CD4-positive, alpha-beta T cell treated with Interleukin-17A for 4 hours (primary cell): ENCODE data around the gene CCDC88C.
A peak's percentile ranks its signal among the peaks of the same experiment; 100 is the strongest.

Source experiments
- DNase-seq: peaks from one replicate; pipeline ENCODE4 v3.0.0-alpha.2; 2020; ENCODE audit warnings: mixed read lengths

CCDC88C gene

DNA sequence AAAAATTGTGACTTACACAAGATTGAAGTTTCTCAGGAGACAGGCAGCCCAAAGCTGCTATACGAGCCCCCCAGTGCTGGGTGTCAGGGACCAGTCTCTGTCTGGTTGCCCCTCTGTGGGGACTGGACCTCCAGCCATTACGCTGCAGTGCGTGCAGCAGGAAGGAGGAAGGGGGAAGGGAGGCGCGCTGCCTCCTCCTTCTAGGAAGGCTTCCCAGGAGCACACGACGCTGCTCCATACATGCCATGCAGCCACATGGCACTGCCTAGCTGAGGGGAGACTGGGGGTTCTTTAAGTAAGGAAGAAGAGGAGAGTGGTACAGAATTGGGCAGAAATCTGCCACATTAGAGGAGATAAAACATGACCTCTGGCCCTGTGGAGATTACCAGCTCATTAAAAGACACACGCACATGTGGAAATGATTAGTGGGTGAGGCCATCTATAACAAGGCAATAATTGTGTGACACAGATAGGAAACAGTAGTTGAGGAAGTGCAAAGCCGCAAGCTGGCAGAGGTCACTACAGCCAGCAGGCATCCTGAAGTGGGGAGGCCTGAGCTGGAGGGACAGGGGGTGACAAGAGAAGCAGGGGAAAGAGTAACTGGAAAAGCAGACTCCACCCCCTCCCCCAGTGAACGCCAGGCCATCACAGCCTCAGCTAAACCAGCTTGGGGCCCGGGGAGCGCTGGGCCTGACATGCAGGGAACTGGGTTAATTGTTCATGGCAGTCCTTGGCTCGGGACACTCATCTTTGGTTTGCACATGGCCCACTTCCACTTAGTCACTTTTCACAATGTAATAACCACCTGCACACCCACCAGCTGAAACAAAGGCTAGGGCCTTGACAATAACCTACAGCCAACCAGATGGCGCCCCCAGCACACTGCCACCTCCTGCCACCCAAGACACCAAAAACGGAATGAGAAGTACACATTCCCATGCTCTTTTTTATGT, 39.6 kb downstream of the CCDC88C start:
- peak; percentile 58 for DNase-seq

DNA sequence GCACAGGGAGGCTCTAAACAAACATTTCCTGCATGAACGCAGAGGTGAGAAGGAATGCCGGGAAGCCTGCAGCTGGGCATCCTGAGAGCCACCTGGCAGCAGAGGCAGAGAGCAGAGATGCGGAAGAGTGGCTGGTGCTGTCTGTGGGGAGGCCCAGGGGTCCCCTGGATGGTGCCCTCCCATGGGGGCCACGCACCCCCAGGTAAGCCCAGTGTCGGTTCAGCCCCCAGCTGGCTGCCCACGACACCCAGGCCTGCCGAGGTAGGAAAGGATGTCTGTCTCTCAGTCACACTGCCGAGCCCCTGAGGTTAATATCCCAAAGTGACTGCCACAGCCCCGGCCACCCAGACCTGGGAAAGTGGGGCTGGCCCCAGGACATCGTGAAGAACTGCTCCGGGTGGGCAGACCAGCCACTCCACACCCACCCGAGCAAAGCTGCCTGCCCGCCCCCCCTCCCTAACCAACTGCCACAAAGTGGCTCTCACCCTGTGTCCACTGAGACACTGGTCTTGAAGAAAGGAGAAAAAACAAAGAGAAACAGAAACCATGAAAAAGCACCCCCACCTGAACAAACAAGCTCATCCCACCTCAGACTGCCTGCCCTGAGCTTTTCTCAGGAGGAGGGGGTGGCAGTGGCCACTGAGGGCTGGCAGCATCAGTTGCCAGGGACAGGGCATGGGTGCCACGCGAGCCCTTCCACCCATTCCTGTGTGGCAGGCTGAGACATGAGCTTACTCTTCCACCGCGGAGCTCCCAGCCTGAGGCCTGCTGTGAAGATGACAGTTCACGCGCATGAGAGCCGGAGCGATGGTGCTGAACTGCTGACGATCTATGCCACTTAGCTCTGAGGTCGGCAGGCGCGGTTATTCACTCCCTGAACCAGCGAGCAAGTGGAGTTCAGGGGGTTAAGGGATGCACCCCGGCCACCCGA, 40.8 kb downstream of the CCDC88C start:
- DNase-seq: peak; percentile 34

DNA sequence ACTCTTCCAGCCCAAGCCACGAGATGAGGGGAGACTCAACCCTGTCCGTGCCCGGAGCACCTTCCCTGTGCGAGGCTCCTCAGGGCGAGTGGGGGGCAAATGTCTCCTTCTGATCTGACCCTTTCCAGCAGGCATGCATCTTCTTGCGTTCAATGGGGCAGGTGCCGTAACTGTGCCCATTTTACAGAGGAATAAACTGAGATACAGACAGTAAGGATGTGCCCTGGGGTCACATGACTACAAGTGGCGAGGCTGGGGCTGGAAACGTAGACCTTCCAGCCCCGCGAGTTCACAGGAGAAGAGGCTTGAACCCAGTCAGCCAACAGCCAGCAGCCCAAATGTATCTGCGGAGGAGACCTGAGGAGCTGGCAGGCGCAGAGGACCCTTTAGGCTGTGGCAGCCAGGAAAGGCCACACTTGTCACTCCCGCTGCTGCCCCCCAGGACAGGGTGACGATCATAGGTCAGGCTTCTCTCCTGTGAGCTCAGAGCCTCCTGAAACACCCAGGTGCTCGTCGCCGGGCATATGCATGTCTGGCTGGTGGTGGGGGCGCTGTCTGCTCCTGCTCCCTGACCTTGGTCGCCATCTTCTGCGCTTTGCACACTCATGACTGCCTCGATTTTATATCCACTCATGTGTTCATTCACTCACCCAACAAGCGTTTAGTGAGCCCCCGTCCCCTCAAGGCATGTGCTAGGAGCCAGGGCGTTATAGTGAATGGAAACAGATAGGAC, 41.7 kb downstream of the CCDC88C start:
- DNase-seq: no peak

DNA sequence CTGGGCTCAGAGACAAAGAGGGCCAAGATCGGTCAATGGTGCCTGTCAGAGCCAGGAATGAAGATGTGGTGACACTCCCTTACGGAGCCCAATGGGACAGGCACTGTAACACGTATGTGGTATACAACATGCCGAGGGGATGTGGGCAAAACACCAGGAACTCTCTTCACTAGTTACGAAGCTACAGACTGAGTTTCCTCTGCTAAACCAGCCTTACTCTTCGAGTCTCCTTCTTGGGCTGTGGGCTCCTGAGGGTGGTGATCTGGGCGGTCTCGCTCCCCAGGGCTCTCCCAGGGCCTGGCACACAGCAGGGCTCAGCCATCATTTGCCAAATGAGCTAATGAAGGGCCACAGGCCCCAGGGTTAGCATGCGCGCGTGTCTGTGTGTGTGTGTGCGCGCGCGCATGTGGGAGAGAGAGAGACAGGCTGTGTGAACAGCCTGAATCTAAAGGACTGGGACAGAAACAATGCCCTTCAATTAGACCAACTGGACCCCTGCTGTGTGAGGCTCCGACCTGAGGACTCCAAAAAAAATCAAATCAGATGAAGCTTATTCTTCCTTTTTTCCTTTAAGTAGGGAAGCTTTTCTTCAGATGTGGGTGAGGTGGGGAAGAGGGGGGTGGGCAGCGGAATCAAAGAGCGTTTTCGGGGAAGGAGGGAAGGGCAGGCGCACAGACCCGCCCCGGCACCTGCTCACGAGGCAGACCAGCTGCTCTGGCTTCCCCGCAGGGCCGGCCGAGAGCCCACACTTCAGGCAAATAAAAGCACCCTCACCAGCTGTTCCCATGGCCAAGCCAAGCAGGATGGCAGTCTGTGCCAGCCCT, 42.5 kb downstream of the CCDC88C start:
- DNase-seq: peak; percentile 61

DNA sequence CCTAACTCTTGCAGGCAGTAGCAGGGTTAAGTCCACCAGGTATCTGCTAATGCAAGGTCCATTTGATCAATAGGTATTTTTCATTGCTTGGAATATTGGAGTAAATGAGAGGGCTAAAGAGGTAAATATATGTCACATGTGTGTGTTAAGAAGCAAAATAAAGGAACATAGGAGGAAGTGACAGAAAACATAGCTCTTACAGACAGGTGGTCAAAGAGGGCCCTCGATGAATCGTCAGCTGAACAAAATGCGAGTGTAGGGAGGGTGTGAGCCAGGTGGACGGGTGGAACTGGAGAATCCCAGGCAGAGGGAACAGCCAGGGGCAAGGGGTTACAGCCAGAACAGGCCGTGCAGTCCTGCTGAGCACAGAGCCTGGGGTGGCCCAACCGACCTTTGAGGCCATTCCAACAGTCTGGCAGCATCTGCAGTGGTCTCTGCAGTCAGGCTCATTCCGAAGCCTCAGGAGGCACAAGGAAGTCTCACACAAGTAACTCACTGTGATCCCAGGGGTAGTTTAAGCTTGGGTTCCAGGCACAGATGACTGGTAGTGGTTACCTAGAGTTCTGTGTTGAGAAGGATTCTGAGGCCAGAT, 43.2 kb downstream of the CCDC88C start:
- DNase-seq: no peak

DNA sequence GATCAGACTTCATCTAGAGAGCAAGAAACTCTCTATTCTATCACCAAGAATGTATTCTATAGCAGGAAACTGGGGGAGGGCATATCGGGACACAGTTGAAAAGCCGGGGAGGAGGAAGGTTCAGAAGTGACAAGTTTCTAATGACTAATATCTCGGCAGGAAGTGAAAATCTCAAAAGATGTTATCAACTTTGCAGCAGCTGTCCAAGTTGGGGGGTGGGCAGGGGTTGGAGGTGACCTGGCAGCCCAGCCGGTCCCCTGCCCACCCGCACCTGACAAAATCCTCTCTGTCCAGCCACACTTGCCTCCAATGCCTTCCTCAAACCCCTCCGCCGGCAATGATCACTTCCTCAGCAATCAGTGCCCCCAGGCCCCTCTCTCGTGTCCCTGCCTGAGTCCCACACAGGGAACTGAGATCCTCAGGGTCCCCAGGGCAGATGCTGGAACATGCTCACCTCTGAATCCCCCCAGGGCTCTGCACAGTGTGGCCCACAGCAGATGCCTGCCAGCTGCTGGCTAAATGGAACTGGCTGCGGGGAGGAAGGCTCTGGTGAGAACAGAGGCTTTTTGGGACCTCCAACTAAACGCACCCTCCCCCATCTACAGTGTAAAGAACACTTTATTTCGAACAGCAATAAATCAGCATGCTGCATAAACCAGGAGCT, 43.9 kb downstream of the CCDC88C start:
- DNase-seq: peak; percentile 74

DNA sequence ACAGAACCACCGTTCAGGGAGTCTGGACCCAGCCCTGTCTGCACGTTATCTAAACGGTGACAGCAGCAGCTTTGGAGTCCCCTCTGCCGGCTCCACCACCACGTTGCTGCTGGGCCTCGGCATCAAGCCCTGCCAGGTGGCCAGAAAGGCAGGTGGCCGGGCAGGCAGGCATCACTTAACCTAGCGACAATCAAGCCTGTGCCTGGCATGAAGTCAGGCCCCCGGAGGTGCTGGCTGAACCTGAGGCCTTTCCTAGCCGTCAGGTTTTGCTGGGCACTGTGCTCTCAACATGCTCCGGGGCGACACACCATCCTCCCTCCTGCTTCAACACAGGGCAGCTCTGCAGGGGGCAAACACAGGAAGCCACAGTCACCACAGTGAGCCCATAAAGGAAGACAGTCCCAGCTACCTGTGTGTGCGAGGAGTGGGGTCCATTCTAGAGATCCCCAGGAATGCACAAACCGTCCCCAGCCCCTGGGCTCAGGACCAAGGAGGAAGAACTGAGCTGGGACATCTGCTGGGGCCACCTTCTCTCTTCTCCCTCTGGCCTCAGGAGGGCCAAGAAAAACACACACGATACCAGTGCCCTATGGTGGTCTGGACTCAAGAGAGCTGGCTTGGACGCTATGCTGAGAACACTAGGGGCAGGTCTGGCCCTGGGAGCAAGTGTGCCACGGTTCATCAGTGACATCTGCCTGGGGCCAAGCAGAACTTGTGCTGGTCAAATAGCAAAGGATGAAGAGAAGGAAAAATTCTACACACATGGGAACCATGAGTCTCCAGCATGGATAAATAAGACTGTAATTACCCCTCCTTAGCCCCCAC, 44.7 kb downstream of the CCDC88C start:
- DNase-seq: peak; percentile 69

DNA sequence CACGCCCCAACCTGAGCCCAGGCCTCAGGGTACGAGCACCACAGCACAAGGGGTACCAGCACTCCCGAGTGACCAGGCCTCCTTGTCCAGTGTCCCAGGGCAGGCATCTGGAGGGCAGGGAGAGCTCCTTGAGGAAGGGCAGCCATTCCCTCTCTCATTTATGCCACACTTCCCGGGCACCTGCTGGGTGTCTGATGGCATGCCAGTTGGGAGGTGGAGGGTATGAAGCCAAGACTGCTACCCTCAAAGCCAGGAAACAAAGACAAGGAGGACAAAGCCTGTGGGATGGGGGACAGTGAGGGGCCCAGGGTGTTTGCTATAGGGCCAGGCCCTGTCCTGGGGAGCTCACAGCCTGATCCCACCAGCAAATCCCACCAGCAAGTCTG, 45.6 kb downstream of the CCDC88C start:
- no peak for DNase-seq

DNA sequence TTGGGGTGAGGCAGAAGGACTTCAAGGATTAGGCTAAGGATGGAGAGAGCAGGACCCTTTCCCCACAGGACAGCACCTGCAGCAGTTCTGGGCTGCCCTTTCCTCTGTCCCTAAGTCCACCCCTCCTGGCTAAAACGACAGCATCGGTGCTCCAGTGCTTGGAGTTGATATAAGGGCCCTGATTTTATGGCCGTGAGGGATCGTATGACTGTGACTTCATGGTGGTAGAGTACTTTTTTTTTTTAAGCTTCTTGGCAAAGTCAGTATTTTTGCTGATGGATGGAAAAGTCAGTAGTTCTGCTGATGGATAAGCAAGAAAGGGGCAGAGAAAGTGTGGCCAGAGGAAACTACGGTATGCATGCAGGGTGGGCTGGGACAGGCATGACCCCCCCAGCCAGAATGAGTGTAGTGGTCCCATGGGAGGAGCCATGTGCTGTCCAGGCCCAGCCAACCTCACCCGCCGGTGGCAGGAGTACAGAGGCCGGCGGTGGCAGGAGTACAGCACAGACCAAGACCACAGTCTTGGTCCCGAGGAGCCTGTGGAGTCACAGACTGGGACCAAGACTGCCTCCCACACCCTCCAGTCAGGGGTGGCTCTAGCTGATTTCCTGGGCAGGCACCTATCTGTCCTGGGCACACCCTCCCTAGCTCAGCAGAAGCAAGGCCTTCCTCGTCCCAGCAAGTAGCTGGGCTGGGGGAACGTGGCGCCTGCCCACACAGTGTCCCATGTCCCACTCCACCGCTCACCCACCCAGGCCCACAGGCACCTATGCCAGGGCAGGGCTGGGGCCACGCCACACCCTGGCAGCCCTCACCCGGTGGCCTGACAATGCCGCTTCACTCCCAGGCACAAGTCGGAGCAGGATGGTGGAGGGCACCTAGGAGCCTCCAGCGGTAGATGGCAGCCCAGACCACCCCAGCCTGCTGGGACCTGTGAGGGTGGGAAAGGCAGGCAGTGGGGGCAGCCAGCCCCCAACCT, 46.3 kb downstream of the CCDC88C start:
- peak; percentile 34 for DNase-seq

DNA sequence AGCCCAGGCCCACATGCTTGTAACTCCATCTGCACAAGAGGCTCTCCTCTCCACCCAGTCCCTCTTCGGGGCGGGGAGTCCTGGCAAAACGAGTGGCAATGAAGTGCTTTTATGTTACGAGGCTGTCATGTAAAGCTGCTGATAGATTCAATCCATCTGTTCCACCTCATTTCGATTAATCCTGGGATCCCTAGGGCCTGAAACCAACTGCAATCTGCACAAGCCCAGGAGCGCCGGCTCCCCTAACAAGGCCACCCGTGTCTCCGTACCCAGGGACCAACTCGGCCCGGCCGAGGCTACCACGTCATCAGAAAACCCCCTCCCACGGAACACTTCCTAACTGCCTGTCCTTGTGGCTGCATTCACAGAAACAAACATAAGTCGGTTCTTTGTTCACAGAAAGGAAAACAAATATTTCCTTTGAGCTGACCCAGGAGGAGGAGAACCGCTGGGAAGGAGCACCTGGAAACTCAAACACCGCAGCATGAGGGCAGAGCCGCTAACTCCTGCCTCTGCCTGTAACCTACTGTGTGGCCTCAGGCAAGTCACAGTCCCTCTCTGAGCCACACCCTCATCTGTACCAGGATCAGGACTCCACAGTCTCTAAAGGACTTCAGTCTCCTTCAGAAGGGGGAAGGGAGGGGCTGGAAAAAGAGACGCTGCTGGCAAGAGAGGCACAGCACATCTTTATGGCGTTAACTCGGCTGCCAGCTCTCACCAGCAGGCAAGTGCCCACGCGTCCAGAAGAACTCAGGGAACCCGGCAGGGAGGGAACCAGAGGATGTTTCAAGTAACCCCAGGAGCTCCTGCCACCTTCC, 47.8 kb downstream of the CCDC88C start:
- peak; percentile 37 for DNase-seq

DNA sequence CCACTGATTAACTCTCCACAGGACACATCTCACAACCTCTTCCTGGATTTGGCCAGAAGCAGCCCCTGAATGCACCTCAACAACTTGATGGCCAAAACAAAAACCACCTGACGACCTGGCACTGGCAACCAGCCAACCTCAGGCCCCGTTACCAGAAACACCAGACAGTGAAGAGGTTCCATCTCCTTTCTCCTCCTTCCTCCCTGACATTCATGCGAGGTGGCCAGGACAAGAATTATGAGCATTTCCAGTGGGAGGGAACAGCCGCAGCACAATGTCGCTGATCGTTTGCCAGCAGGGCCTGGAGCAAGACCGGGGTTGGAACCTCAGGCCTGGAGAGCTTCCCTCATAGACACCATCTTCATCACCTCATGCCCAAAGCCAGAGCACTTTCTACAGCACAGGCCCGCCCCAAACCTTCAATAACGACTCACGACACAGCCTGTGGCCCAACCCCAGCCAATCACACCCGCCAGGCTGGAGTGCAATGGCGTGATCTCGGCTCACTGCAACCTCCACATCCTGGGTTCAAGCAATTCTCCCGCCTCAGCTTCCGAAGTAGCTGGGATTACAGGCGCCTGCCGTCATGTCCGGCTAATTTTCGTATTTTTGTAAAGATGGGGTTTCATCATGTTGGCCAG, 48.7 kb downstream of the CCDC88C start:
- no peak for DNase-seq

DNA sequence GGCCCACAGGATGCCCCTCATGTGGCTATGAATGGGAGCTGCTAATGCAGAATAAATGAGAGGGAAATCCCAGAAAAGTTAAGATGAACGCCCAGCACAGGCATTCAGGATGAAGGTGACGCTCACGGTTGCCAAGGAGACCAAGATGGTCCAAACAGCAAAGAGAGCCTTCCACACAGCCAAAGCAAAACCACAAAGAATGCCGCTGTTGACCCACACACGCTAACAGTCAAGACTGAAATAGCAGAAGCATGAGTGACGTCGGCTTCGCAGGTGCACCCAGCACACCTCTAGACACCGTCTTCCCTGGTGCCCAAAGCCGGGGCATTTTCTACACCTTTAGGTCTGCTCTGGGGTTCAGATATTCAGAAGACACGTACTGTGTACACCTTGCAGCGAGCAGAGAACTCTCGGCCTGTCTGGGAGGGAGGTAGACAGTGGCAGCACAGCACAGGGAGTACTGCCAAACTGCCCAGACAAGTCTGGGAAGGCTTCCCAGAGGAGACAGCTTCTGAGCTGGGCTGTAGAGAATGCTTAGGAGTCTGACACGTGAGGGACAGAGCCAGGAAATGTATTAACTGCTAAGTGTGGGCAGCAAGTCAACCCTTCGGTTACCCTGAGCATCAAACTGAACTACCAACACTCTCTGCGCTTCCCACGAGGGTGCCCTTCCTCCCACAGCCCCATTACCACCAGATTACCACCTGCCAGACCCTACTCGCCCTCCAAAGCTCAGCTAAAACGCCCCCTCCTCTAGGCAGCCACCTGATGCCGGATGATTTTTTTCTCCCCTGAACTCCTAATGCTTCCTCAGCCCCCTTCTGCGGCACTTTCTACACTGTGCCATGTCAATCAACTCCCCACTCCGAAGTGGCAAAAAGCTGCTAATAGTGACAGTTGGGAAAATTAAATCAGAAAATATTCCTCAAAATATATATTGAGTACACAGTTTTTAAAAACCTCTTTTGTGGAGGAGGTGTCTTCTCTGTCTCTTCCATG, 50.1 kb downstream of the CCDC88C start:
- peak; percentile 70 for DNase-seq

DNA sequence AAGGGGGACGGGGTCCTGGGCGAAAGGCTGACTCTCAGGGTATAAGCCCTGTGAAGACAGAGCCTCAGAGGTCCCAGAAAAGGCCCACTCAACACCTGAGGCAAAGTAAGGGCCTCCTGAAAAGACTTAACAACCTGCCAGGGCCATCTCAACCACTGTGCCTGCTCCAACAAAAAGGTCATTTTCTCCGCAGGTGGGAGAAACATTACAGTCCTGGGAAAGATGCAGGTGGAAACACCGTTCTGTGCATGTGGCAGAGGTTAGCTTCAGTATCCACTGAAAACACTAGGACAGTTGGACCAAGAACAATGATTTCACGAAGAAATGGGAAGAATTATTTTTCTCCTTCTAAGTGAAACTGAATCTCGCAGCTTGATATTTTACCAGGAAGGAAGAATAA, 50.9 kb downstream of the CCDC88C start:
- DNase-seq: no peak

DNA sequence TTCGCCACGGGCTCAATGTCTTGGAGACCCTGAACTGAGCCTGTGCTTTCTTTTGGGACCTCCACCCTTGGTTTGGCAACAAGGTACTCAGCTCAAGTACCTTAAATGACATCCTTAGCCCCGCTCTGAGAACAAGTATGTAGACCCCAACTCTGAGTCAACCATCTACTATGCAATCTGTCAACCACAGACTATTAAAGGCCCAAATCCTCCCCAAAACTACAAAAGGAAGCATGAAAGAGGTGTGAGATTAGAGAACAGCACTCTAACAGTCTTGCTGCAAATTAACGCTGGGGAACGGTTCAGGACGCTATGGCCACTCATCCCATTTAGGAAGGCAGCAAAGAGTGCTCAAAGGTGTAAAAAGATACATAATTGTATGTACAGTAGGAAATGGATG, 52.1 kb downstream of the CCDC88C start:
- DNase-seq: no peak

DNA sequence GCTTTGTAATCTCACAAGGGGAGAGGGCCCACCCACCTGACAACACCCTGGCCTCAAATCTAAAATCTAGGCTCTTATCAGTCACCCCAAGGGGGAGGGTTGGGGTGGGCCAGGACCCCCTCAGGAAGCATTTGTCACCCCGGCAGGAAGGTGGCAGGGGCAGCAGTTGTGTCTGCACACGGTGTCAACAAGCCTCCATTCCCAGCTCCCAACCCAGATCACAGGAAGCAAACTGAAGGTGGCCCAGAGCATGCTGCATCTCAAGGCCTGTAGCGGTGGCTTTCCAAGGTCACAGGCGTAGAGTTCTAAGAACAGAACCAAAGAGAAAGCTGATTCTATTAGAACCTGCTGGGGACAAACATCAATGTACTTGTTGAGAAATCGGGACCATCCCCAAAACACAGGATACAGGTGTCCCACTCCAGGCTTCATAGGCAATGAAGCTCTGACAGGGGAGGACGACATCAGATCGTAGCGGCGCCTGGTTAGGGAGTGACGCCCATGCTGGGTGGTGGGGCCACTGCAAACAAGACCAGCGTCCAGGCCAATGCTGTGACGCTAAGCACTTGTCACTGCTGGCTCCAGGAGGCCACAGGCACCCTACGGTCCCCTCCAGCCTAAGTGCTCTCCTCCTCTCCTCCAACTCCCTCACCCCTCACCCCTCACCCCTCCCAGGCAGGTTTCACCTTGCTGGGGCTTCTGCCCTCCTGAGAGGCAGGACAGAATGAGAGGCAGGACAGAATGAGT, 52.9 kb downstream of the CCDC88C start:
- no peak for DNase-seq
